ENCODE results near the gene HSPA1A.

The HSPA1A gene

DNA sequence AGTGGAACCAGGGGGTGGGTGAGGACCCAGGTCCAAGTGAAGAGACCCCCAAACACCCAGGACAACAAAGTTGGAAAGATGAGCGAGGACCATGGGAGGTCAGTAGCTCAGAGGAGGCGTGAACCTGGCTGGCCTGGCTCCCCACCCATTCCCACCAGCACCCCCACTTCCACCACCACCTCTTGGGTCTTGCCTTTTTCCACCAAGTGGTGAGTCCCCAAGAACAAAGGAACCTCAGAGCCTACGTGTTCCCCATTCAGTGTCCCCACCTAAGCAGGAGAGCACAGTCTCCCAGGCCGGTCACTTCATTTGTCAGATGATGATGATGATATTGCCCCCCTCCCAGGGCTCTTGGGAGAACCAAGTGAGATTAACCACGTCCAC, 37.7 kb upstream of the HSPA1A start:
- TF ChIP-seq, protein P1, sequence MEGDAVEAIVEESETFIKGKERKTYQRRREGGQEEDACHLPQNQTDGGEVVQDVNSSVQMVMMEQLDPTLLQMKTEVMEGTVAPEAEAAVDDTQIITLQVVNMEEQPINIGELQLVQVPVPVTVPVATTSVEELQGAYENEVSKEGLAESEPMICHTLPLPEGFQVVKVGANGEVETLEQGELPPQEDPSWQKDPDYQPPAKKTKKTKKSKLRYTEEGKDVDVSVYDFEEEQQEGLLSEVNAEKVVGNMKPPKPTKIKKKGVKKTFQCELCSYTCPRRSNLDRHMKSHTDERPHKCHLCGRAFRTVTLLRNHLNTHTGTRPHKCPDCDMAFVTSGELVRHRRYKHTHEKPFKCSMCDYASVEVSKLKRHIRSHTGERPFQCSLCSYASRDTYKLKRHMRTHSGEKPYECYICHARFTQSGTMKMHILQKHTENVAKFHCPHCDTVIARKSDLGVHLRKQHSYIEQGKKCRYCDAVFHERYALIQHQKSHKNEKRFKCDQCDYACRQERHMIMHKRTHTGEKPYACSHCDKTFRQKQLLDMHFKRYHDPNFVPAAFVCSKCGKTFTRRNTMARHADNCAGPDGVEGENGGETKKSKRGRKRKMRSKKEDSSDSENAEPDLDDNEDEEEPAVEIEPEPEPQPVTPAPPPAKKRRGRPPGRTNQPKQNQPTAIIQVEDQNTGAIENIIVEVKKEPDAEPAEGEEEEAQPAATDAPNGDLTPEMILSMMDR (IDR thresholded peaks at IDR 0.05; ENCODE audit: low read depth, low read length, poor library complexity, severe bottlenecking) = no peak
- TF ChIP-seq EZH2phosphoT487 (IDR thresholded peaks at IDR 0.05; ENCODE audit: borderline replicate concordance, low read length) = no peak
- Histone ChIP-seq H3K36me3 (ENCODE audit: control insufficient read depth, low read length) (peaks cover 49% of the 10 kb centered on the region), H4K20me1 (ENCODE audit: control insufficient read depth, insufficient read depth, low read depth, low read length) (no peaks in the 10 kb centered on the region), H3K9me2 (replicated peaks; ENCODE audit: control insufficient read depth, low read length) (no peaks in the 10 kb centered on the region), H3K4me3 (ENCODE audit: low read length) (no peak overlapping the region), H3K4me2 (ENCODE audit: low read length) (peak overlapping the region; percentile 43; the same call in 1 of the 2 replicates), H3K79me2 (ENCODE audit: control insufficient read depth, low read length) (no peaks in the 10 kb centered on the region), H3K9me3 (ENCODE audit: control insufficient read depth, insufficient read depth, low read length) (no peaks in the 10 kb centered on the region), H3F3A (ENCODE audit: control insufficient read depth, insufficient read depth) (no peaks in the 10 kb centered on the region), H3K27ac (ENCODE audit: low read depth, low read length) (no peak overlapping the region), H3K27me3 (ENCODE audit: control insufficient read depth, low read length) (no peaks in the 10 kb centered on the region), H3K4me1 (ENCODE audit: control insufficient read depth, low read length) (peaks cover 17% of the 10 kb centered on the region)

DNA sequence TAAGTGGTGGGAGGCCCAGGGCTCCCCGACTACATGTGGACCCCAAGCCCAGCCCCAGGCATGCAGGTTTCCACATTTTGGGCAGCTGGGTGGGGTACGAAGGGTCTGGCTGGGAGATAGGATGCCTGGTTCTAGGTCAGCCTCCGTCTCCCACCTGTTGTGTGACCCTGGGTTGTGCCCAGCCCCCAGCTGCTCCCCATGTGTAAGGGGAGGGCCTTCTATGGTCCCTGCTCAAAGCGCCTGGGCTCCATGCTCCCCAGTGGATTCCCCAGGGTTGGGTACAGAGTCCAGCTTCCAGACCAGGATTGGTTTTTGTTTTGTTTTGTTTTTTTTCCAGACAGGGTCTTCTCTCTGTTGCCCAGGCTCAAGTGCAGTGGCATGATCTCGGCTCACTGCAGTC, 37.1 kb upstream of the HSPA1A start:
- TF ChIP-seq, protein P1 (IDR thresholded peaks at IDR 0.05; ENCODE audit: low read depth, low read length, poor library complexity, severe bottlenecking) = no peak
- no peak for TF ChIP-seq EZH2phosphoT487 (IDR thresholded peaks at IDR 0.05; ENCODE audit: borderline replicate concordance, low read length)
- Histone ChIP-seq H3K27ac (ENCODE audit: low read depth, low read length) (no peak overlapping the region), H3K4me2 (ENCODE audit: low read length) (no peak overlapping the region), H4K20me1 (ENCODE audit: control insufficient read depth, insufficient read depth, low read depth, low read length) (no peaks in the 10 kb centered on the region), H3K9me3 (ENCODE audit: control insufficient read depth, insufficient read depth, low read length) (no peaks in the 10 kb centered on the region), H3K27me3 (ENCODE audit: control insufficient read depth, low read length) (no peaks in the 10 kb centered on the region), H3K9me2 (replicated peaks; ENCODE audit: control insufficient read depth, low read length) (no peaks in the 10 kb centered on the region), H3K4me3 (ENCODE audit: low read length) (no peak overlapping the region), H3F3A (ENCODE audit: control insufficient read depth, insufficient read depth) (no peaks in the 10 kb centered on the region), H3K36me3 (ENCODE audit: control insufficient read depth, low read length) (peaks cover 54% of the 10 kb centered on the region), H3K4me1 (ENCODE audit: control insufficient read depth, low read length) (peaks cover 17% of the 10 kb centered on the region), H3K79me2 (ENCODE audit: control insufficient read depth, low read length) (no peaks in the 10 kb centered on the region)

DNA sequence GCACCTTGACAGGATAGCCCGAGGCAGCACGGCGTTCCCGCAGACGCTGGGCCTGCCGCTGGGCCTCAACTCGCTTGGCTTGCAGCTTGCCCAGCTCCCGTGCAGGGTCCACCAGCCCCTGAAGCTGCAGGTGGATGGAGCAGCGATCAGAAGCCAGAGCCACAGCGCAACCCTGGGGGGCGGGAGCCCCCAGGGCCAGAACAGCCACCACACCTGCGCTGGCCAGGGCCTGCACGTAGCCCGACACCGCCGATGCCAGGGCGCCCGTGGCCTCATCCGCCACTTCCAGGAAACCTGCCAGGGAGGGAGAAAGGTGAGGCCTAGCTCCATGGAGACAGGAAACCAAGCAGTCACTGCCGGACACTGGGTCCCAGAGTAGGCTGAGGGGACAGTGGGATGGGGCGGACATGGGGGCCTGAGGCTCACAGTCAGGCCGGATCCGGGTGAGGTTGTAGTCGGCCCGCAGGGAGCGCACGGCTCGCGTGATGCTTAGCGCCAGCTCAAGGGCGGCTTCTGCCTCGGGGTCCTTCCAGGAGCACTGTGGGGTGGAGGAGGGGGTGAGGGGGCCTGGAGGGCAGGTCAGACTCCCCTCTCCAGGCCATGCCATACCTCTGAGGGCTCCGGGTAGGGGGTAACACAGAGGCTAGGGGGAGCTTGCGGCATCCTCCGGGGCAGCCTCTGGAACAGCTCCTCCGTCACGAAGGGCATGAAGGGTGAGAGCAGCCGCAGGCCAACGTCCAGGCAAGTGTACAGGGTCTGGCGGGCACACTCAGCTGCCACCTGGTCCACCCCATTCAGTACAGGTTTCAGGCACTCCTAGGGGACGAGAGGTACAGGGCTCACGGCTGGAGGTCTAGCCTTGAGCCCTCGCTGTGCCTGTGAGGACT, 36.1 kb upstream of the HSPA1A start:
- H3K4me2 ChIP-seq (ENCODE audit: low read length) = no peak overlapping the region
- no peaks in the 10 kb centered on the region for H3K79me2 ChIP-seq (ENCODE audit: control insufficient read depth, low read length)
- no peaks in the 10 kb centered on the region for H3K9me3 ChIP-seq (ENCODE audit: control insufficient read depth, insufficient read depth, low read length)
- H3K9me2 ChIP-seq (replicated peaks; ENCODE audit: control insufficient read depth, low read length) = no peaks in the 10 kb centered on the region
- H3K4me1 ChIP-seq (ENCODE audit: control insufficient read depth, low read length) = peaks cover 17% of the 10 kb centered on the region
- no peak overlapping the region for H3K4me3 ChIP-seq (ENCODE audit: low read length)
- no peak overlapping the region for H3K27ac ChIP-seq (ENCODE audit: low read depth, low read length)
- peaks cover 60% of the 10 kb centered on the region for H3K36me3 ChIP-seq (ENCODE audit: control insufficient read depth, low read length)
- no peaks in the 10 kb centered on the region for H4K20me1 ChIP-seq (ENCODE audit: control insufficient read depth, insufficient read depth, low read depth, low read length)
- H3K27me3 ChIP-seq (ENCODE audit: control insufficient read depth, low read length) = no peaks in the 10 kb centered on the region
- H3F3A ChIP-seq (ENCODE audit: control insufficient read depth, insufficient read depth) = no peaks in the 10 kb centered on the region
- TF ChIP-seq EZH2phosphoT487 (IDR thresholded peaks at IDR 0.05; ENCODE audit: borderline replicate concordance, low read length) = no peak
- TF ChIP-seq, protein P1 (IDR thresholded peaks at IDR 0.05; ENCODE audit: low read depth, low read length, poor library complexity, severe bottlenecking) = no peak

Data from DOHH2 (cell line).